Activated T-helper 17 cell treated with anti-CD3 and anti-CD28 coated beads, Interleukin-2, amount 50 U/mL, for 72 hours (primary cell): ENCODE results near the gene GOLGA7B. TPM values are rescaled to one million over a fixed set of nuclear protein-coding genes. Genes with fewer than 3 reads are reported as not detected.

Experiments used
- ATAC-seq: fragments of 150-1000 bp; cut with Tn5 transposase; replicated peaks from 2 replicates; pipeline ENCODE4 v1.10.0; 2021; ENCODE audit warnings: mild to moderate bottlenecking, moderate library complexity
- H3K27ac Mint-ChIP-seq: one replicate; pipeline ENCODE4 v1.8.0; 2022; ENCODE audit warnings: mixed read lengths
- H3K27me3 Mint-ChIP-seq: one replicate; pipeline ENCODE4 v1.8.0; 2022; ENCODE audit warnings: mixed read lengths
- H3K36me3 Mint-ChIP-seq: one replicate; pipeline ENCODE4 v1.8.0; 2022; ENCODE audit warnings: low read depth, mild to moderate bottlenecking, mixed read lengths
- H3K4me1 Mint-ChIP-seq: one replicate; pipeline ENCODE4 v1.8.0; 2022; ENCODE audit warnings: mixed read lengths
- H3K4me3 Mint-ChIP-seq: one replicate; pipeline ENCODE4 v1.8.0; 2022; ENCODE audit warnings: mild to moderate bottlenecking, mixed read lengths
- H3K9me3 Mint-ChIP-seq: one replicate; pipeline ENCODE4 v1.8.0; 2022; ENCODE audit warnings: mixed read lengths
- total RNA-seq, 2 donors: library from RNA; stranded (reverse); gene quantifications; one replicate each; pipeline ENCODE4 v1.2.3, GENCODE V29; 2022

Gene GOLGA7B
- total RNA-seq, 2 donors from 2014 or later: 5.8 to 8.2 TPM

DNA sequence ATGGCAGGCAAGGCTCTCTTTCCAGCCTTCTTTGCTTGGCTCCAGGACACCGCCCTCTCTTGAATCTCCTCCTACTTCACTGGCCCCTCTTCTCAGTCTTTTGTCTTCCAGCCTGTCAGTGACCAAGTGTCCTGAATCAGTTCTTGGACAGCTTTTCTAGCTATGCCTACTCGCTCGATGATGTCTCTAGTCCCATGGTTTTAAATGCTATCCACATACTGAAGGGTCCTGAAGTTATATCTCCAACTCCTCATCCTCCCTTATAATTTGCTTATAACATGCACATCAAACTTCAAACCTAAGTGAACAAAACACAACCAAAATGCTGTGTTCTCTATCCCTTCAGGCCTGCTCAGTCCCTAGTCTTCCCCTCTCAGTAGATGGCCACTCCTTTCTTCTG is 5.0 kb upstream of the GOLGA7B start:
- no peak overlapping the region for H3K27ac Mint-ChIP-seq
- no peaks in the 10 kb centered on the region for H3K27me3 Mint-ChIP-seq
- no peaks in the 10 kb centered on the region for H3K36me3 Mint-ChIP-seq
- no peak overlapping the region for H3K4me3 Mint-ChIP-seq
- no peaks in the 10 kb centered on the region for H3K9me3 Mint-ChIP-seq
- ATAC-seq: no peak
- peaks cover 16% of the 10 kb centered on the region for H3K4me1 Mint-ChIP-seq

DNA sequence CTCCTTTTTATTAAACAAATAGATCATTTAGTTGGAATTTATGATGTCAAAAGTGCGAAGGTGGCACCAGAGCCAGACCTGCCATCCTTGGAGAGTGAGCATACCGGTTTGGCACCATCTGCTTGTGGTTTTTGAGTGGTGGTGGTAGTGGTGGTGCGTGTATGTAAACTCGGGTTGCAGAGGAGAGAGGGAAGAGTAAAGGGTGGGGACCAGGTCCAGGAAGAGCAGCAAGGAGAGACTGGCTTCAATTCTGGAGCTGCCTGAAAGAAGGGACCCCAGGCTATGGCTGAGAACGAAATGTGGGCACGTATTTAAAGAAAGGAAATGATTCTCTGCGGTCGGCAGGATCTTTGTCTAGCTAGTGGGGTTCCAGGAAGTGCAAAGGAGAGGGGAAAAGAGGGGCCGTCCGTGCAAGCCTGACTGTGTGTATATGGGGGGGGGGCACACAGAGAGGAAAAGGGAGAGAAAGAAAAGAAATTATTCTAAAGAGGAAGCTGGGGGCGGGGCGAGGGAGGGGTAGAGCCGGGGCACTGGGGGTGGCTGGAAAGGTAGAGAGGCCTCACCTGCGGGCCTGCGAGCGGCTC is 448 bp upstream of the GOLGA7B start:
- Mint-ChIP-seq H3K27ac (peak overlapping the region; percentile 69), H3K4me3 (peak overlapping the region; percentile 80), H3K4me1 (peaks cover 35% of the 10 kb centered on the region), H3K27me3 (no peaks in the 10 kb centered on the region), H3K36me3 (no peaks in the 10 kb centered on the region), H3K9me3 (no peaks in the 10 kb centered on the region)
- ATAC-seq: peak; percentile 23

DNA sequence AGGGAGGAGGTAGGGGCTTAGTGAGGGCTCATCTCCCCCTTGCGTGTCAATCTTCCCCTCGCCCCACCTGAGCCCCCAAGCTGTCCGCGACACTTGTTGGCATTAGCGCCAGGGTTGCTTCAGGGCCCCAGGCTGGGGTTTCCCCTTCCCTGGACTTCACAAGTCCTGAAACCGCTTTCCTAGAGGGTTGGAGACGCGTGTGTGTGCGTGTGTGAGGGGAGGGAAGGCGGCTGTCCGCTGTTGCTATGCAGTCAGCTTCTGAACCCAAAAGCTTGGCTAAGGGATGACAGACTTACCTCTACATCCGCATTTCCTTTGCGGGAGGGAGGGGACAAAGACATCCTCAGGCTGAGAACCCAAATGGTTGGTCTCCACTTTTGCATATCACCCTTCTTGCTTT is 803 bp downstream of the GOLGA7B start:
- Mint-ChIP-seq H3K4me3 (peak overlapping the region; percentile 84), H3K27me3 (no peaks in the 10 kb centered on the region), H3K36me3 (no peaks in the 10 kb centered on the region), H3K27ac (peak overlapping the region; percentile 92), H3K9me3 (no peaks in the 10 kb centered on the region), H3K4me1 (peaks cover 35% of the 10 kb centered on the region)
- ATAC-seq: peak; percentile 44

DNA sequence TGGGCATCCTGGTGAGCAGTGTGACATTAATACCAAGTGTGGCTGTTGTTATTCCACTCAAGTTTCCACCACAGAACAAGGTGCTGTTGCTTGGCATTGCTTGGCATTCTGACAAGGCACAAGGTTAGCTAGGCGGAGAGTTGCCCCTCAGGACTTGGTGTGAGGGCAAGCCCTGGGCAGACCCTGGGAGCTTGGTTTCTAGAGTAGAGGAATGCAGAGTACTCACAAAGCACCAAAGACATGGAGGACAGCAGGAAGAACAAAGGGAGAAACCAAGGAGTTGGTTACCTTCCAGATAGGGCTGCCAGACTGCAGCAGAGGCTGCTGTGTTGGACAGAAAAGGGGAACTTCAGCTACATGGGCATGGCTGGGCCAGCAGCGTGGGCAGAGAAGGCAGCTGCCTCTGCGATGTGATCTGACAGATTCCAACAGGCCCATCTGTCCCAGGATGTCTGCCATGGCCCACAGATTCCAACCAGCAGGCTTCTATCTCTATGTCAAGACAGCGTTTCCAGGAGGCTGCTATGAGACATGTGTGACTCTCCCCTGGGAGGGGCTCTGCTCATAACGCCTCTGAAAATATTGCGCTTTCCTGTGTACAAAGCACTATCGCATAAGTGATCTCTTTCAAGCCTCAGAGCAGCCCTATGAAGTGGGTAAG is 1.8 kb downstream of the GOLGA7B start:
- Mint-ChIP-seq H3K4me1 (peaks cover 35% of the 10 kb centered on the region), H3K9me3 (no peaks in the 10 kb centered on the region), H3K36me3 (no peaks in the 10 kb centered on the region), H3K4me3 (peak overlapping the region; percentile 84), H3K27ac (peak overlapping the region; percentile 92), H3K27me3 (no peaks in the 10 kb centered on the region)
- peak; percentile 71 for ATAC-seq

DNA sequence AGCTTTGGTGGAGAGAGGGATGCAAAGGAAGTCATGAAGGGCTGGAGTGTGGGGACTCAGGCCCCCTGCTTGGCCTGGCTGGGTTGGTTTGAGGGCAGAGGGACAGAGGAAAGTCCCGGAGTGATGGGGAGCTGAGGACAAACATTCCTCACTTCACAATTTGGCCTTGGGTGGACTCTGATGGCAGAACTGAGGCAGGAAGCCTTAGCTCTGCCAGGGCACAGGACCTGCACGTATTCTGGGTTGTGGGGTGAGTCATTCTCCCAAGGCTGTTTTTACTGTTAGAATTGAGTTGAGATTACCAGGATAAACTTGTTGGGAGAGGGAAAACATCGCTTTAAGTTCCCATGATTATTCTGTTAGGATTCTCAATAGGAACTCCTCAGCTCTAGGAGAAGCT is 2.6 kb downstream of the GOLGA7B start:
- Mint-ChIP-seq H3K4me1 (peaks cover 35% of the 10 kb centered on the region), H3K27me3 (no peaks in the 10 kb centered on the region), H3K27ac (peak overlapping the region; percentile 92), H3K4me3 (peak overlapping the region; percentile 84), H3K36me3 (no peaks in the 10 kb centered on the region), H3K9me3 (no peaks in the 10 kb centered on the region)
- ATAC-seq: peak; percentile 37

DNA sequence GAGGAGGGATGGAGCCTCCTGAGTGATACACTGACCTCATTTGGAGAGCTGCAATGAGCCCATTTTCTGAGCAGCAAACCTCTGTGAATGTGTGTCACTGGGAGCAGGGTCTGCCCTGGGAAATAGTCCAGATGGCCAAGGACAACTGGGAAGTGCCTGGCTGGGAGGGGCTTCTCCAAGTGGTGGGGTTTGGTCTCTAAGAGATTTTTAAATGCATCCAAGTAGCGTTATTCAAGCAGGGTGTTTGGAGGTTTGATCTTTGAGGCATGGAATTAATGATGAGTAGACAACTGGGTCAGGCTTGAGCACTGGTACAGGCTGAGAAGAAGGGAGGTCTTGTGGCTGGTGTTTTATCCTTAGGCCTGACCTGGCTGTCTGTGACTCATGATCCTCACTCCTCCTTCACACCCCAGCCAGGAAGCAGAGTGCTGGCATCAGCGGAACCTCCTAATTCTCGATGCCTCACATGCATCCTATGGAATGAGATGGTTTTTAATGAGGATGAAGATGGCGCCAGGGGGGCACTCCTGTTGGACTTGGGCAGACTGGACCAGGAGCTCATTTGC is 3.3 kb downstream of the GOLGA7B start:
- H3K4me1 Mint-ChIP-seq: peaks cover 39% of the 10 kb centered on the region
- H3K27ac Mint-ChIP-seq: peak overlapping the region; percentile 92
- H3K27me3 Mint-ChIP-seq: no peaks in the 10 kb centered on the region
- no peaks in the 10 kb centered on the region for H3K9me3 Mint-ChIP-seq
- H3K36me3 Mint-ChIP-seq: no peaks in the 10 kb centered on the region
- ATAC-seq: peak; percentile 34
- H3K4me3 Mint-ChIP-seq: peak overlapping the region; percentile 84

DNA sequence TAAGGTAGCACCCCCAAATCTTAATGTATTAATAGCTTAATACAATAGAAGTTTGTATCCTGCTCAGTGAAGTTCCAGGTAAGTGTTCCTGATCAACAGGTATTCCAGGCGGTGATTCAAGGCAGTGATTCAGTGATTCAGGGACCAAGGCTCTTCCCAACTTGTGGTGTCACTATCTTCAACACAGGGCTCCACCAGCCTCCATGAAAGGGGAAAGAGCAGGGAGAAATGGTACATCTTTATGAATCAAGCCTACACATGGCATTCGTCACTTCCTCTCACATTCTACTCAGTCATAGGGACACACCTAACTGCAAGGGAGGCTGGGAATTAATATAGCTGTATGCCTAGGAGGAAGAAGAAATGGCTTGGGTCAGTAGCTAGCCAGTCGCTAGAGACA is 5.1 kb downstream of the GOLGA7B start:
- Mint-ChIP-seq H3K27me3 (no peaks in the 10 kb centered on the region), H3K4me1 (peaks cover 38% of the 10 kb centered on the region), H3K36me3 (no peaks in the 10 kb centered on the region), H3K27ac (no peak overlapping the region), H3K4me3 (no peak overlapping the region), H3K9me3 (no peaks in the 10 kb centered on the region)
- no peak for ATAC-seq

DNA sequence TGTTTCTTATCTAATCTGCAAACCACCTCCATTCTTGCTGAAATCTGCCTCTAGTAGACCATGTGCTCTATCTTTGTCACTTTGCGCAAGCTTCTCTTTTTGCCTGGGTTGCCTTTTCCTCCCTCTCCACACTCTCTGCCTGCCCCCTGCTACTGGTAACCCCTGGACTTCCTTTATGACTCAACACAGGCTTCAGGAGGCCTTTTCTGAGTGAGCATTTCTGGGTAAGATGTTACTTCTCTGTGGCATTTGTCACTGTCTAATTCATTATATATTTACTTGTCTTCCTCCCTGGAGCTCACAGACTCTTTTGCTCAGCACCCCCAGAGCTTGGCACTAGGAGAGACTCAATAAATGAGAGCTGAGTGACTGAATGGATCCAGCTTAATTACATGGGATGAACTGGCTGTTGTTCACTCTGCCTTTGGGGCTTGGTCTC is 8.4 kb downstream of the GOLGA7B start:
- Mint-ChIP-seq H3K4me3 (peak overlapping the region; percentile 9), H3K36me3 (peaks cover 4% of the 10 kb centered on the region), H3K27ac (peak overlapping the region; percentile 18), H3K9me3 (no peaks in the 10 kb centered on the region), H3K27me3 (no peaks in the 10 kb centered on the region), H3K4me1 (peaks cover 19% of the 10 kb centered on the region)
- peak; percentile 92 for ATAC-seq

DNA sequence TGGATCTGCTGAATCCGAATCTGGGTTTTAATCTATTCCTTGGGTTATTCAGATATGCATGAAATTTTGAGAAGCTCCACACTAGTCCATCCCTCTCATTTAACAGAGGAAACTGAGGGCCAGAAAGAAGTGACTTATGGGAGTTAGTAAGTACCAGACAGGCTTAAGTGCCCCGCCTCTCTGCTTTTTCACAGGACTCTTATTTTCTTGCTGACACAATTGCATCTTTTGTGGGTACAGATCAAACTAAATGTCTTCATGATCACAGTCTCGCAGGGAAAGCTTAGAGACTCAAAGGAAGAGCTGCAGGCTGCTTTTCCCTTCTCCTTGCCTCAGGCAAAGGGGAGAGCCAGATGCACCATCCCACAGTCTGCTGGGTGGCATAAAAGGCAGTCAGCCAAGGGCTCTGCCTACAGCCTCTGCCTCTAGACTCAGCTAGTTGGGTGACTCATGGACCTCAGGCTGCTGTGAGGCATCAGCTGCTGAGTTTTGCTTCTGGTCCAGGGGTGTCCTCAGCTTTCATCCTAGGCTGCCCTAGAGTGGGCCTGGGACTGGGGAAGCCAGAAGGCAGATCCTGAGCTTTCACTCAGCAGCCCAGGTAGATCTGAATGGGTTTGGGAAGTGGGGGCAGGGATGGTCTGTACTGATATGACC is 11.6 kb downstream of the GOLGA7B start:
- Mint-ChIP-seq H3K27ac (no peak overlapping the region), H3K9me3 (no peaks in the 10 kb centered on the region), H3K4me1 (peaks cover 17% of the 10 kb centered on the region), H3K36me3 (peaks cover 4% of the 10 kb centered on the region), H3K27me3 (no peaks in the 10 kb centered on the region), H3K4me3 (no peak overlapping the region)
- peak; percentile 75 for ATAC-seq

DNA sequence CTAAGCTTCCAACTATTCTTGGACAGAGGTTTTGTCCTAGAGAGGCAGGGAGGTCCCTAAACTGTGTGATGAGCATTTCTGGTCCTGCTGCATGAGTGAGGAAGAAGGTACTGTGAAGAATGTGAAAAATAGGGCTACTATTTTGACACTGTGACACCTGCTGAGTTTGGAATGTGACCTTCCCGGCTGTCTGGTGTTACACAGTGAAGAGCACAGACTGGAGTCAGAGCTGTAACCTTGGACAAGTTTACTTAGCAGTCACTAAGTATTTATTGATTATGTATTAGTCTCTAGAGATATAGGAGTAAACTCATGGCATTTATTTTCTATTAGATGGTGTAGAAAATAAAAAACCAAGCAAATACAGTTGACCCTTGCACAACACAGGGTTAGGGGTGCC is 12.3 kb downstream of the GOLGA7B start:
- H3K4me3 Mint-ChIP-seq: no peak overlapping the region
- peaks cover 4% of the 10 kb centered on the region for H3K36me3 Mint-ChIP-seq
- H3K4me1 Mint-ChIP-seq: peaks cover 17% of the 10 kb centered on the region
- no peaks in the 10 kb centered on the region for H3K27me3 Mint-ChIP-seq
- no peaks in the 10 kb centered on the region for H3K9me3 Mint-ChIP-seq
- ATAC-seq: no peak
- H3K27ac Mint-ChIP-seq: no peak overlapping the region

DNA sequence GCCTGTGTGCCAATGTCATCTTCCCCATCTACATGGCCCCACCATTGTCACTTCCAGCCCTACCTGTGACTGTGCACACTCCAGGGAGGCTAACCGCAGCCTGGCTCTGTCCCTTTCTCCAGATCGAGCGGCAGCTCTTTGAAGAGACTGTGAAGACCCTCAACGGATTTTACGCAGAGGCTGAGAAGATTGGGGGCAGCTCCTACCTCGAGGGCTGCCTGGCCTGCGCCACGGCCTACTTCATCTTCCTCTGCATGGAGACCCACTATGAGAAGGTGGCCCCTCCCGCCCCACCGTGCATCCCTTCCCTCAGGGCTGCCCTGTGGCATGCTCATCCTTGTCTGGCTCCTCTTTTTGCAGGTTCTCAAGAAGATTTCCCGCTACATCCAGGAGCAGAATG is 14.2 kb downstream of the GOLGA7B start:
- peaks cover 4% of the 10 kb centered on the region for H3K36me3 Mint-ChIP-seq
- H3K27me3 Mint-ChIP-seq: no peaks in the 10 kb centered on the region
- peaks cover 8% of the 10 kb centered on the region for H3K4me1 Mint-ChIP-seq
- no peaks in the 10 kb centered on the region for H3K9me3 Mint-ChIP-seq
- no peak overlapping the region for H3K4me3 Mint-ChIP-seq
- no peak for ATAC-seq
- H3K27ac Mint-ChIP-seq: no peak overlapping the region

DNA sequence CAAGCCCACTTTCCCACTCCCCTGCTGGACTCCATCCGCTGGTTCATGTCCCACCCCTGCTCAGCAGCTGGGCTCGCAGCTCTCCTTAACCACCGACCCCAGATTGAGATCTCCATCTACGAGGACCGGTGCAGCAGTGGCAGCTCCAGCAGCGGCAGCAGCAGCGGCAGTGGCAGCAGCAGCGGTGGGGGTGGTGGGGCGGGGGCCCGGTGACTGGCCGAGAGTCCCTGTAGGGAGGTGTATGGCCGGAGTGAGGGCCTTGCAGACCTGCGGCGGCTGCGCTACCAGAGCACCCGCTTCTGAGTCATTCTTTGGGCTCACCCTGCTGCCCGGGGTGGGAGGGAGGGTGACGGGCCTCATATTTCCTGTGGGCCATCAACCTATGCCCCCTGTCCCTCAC is 15.8 kb downstream of the GOLGA7B start:
- H3K4me1 Mint-ChIP-seq: peaks cover 15% of the 10 kb centered on the region
- no peaks in the 10 kb centered on the region for H3K27me3 Mint-ChIP-seq
- peaks cover 1% of the 10 kb centered on the region for H3K36me3 Mint-ChIP-seq
- no peak overlapping the region for H3K27ac Mint-ChIP-seq
- ATAC-seq: no peak
- no peaks in the 10 kb centered on the region for H3K9me3 Mint-ChIP-seq
- no peak overlapping the region for H3K4me3 Mint-ChIP-seq

DNA sequence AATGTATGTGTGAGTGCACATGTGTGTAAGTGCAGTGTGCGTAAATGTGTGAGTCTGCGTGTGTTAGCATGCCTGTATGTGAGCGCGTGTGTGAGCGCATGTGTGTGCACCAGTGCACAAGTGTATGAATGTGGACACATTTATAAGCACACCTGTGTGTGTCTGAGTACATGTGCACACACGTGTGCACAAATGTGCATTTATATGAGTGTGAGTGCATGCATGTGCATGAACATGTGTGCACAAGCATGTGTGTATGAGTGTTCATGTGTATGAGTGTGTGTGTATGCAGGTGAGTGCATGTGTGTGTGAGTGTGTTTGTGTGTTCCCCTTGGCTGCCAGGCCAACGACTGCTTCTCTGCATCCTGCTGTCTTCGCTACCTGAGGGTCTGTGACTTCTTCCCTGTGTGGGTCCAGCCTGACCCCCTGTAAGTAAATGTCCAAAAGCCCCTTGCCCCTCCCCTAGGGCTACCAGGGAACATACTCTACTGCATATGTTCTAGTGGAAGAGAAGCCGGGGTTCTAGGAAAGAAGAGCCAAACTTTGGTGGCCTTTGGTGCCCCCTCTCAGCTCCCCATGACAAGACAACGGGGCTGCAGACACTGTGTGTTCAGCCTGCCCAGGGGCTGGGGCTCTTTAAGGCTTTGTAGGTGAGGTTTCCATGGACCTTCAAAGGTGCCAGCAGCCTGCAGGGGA is 17.0 kb downstream of the GOLGA7B start:
- no peaks in the 10 kb centered on the region for H3K27me3 Mint-ChIP-seq
- peaks cover 7% of the 10 kb centered on the region for H3K4me1 Mint-ChIP-seq
- H3K27ac Mint-ChIP-seq: peak overlapping the region; percentile 67
- no peaks in the 10 kb centered on the region for H3K36me3 Mint-ChIP-seq
- no peak for ATAC-seq
- H3K9me3 Mint-ChIP-seq: no peaks in the 10 kb centered on the region
- H3K4me3 Mint-ChIP-seq: no peak overlapping the region

DNA sequence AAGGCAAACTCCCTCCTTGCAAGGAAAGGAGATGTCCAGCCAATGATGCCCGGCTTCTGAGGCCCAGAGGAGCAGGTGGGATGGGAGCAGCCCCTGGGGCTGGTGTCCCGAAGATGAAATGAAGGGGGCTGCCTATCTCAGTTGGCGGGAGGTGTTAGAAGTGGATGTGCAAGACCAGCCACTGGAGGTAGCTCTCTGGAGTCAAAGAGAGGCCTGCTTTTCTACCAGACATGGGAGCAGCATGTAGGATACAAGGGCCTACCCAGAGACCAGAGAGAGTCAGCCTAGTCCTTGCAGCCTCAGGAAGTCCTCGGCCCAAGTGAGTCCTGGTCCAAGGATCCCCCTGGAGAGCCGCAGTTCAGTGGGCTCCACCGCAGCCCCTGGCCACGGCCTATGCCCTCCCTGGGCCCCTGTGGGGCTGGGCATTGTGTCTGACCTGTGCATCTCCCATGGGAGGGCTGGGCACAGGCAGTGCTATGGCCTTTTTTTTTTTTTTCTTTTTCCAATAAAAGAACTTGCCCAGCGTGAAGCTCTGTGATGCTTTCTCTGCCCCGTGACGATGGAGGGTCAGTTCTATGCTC is 17.7 kb downstream of the GOLGA7B start:
- peaks cover 7% of the 10 kb centered on the region for H3K4me1 Mint-ChIP-seq
- H3K9me3 Mint-ChIP-seq: no peaks in the 10 kb centered on the region
- peak overlapping the region; percentile 67 for H3K27ac Mint-ChIP-seq
- no peaks in the 10 kb centered on the region for H3K27me3 Mint-ChIP-seq
- H3K4me3 Mint-ChIP-seq: no peak overlapping the region
- ATAC-seq: no peak
- no peaks in the 10 kb centered on the region for H3K36me3 Mint-ChIP-seq
